Stimulated activated CD4-positive, alpha-beta T cell treated with anti-CD3 and anti-CD28 coated beads, Interleukin-12 subunit alpha, Interleukin-12 subunit beta, amount 100 ng/mL, for 24 hours (primary cell): ENCODE data around the gene MPPED1.

Experiments
- DNase-seq, 2 experiments: peaks; one replicate each; pipeline ENCODE4 v3.0.0-alpha.2; 2020; ENCODE audit warnings: low read depth in 2 of 2

The MPPED1 gene

DNA sequence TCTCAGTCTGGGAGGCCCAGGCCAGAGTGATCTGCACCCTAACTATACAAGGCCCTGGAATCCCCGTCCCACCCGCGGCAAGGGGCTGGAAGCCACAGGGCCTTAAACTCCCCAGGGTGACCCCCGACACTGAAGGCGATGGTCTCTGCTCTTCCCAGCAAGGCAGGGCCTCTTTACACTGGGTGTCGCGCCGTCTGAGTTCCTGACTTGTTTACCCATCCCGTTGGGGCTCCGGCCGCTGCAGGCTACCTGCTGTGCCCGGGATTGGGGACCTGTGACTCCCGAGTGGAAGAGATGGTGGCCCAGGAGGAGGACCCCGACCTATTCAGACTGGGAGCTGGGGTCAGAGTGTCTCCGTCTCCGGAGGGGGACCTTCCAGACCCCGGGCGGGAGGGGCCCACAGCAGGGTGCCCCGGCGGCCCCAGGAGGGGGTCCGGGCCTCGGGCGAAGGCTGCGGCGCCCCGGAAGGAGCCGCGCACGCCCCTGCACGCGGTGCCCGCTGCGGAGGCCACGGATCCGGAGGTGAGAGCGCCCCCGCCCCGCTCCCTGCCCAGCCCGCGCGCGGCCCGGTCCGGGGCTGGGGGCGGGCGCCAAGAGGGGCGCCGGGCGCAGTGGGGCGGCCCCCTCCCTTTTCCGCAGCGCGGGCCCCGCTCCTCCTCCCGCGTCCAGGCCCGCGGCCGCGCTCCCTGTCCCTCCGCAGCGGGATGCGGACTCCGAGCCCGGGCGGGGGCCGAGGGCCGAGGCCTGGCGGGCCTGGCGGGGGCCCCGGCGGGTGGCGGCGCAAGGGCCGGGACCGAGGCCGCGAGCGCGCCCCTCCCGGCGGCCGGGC is 560 bp upstream of the MPPED1 start:
- DNase-seq = no peak

DNA sequence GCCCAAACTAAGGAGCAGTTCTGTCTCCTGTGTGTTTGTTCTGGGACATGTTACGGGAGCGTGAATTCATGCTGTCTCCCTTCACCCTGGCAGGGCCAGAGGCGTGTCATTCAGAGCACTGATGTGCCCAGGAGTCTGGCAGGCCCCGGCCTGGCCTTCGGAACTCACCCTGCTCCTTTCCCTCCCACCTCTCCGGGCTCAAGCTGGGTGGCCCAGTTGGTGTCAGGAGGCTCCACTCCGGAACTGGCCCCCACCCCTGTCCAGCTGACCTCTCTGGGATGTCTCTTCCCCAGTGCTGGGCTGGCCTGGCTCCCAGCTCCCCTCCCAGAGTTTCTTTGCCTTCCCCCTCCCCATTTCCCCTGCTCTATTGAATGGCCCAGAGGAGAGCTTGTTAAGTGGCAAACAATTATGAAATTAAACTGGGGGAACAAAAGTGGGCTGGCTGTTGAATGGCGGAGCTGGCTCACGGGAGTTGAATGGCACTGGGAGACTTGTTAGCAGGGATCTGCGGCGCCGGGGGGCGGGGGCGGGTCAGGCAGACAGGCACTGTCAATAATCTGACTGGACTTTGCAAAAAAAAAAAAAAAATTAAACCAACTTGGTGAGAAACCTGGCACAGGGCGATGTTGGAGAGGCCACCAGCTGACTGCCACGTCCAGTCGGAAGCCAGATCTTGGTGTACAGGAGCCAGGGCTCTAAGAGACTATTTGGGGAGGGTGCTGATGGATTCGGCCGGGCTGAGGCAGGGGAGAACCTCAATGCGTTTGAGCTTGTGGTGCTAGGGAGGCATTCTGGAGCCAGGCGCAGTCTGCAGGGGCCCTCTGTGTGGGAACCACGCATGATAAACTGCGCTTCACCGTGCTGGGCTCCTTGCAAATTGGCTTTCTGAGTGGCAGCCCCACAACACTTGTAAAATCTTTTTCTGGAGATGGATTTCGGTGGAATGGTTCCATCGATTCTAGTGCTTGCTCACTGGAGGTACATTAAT is 1.3 kb downstream of the MPPED1 start:
- no peak for DNase-seq

DNA sequence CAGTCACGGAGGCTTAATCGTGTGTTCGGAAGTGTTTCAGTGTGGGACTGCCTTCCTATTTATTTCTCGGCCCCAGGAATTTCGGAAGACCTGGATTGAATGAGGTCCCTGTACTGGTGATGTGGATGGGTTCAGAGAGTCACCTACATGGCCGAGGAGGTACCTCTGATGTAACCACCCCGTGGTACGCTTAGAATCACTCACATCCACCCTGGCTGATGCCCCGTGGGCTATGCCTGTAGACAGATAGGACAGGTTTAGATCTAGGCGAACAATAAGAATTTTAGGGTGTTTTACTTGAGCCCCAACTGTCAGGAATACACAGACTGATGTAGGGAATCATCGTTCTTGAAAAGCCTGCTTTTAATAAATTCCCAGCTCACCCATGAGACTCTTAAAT is 2.0 kb downstream of the MPPED1 start:
- no peak for DNase-seq

DNA sequence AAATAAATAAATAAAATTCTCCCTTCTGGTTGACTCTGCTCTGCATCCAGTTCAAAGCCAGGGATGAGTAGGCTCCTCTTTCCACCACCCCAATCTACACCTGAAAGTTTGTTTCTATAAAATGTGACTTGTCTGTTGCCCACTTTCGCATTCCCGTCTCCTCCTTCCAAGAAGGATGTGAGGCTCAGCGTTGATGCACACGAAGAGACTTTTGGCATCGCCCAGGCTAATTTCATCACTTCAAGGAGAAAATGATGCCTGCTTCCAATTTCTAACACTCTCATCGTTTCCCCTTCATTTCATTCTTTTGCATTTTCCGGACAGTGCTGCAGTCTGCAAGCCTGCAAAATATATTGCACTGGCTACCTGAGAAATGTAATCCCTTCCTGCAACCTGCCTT is 3.9 kb downstream of the MPPED1 start:
- DNase-seq = no peak

DNA sequence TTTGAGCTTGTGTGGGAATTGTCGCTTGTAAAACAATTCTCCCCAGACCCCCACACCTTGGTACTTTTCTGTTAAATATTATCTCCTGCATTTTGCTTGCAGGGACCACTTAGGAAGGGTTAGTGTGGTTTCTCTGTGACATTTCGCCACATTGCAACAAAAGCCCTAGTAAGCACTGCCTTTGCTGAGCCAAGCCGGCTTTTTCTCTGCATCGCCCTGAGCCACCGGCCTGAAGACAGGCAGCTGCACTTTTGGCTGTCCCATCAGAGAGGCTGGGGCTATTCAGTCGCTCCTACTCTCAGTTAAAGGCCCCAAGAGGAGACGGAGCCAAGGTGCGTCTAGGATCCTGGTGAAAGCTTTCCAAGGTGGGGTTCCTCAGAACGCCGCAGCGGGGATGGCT is 5.7 kb downstream of the MPPED1 start:
- no peak for DNase-seq

DNA sequence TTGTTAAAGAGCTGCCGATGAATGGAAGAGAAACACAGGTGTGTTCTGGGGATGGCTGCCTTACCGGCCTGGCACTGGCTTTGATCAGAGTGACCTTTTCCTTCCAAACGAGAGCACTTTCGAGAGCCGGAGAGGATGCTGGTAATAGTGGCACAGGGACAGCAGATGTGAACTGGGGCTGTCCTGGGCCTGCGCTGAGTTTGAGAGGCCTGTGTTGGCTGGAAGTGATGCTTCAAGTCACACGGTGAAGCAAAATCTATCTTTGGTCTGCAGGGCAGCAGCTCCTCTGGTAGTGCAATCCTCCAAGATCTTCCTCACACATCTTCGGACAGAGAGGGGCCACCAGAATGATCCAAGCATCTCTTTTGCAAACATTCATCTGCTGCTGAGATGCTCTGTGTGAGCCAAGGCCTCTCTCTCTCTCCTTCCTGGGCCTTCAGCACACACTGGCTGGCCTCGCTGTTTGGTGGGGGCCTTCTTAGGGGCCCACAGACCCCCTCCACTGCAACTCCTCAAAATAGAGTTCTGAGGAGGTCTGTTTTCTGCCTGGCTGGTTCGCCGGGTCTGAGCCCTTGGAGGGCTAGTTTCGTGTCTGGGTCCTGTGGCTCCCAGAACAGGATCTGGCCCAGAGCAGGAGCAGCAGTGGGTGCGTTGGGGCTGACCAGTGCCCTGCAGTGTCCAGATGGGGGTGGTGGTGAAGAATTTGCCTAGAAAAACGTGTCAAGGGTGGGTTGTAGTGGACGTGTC is 6.4 kb downstream of the MPPED1 start:
- DNase-seq = no peak

DNA sequence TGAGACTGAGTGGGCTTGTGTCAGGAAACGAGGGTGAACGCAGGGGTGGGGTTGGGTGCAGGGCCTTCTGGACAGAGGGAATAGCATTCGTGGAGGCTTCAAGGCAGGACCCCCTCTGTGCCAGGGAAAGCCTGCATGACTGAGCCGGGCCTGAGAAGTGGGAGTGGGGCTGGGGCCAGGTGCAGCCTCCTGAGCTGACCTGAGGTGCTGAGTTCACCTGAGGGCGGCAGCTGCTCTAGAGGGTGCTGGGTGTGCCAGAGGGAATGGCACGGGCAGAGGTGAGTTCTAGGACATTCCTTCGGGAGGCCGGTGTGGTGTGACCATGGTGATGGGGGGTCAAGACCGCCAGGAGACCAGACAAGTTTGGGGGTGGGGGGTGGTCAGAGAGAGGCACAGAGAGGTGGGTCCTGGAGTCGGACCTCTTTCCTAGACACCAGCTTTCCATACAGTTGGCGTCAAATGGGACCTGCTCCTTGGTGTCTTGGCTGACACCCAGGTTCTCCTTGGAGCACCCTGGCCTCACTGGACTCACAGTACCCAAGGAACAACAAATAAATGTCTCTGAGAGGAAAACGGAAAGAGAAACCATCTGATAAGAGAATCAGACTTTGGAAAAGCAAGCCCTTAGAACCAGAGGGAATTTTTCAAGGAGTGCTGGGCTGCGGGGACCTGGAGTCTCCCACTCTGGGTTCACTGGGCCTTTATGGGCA is 7.7 kb downstream of the MPPED1 start:
- no peak for DNase-seq

DNA sequence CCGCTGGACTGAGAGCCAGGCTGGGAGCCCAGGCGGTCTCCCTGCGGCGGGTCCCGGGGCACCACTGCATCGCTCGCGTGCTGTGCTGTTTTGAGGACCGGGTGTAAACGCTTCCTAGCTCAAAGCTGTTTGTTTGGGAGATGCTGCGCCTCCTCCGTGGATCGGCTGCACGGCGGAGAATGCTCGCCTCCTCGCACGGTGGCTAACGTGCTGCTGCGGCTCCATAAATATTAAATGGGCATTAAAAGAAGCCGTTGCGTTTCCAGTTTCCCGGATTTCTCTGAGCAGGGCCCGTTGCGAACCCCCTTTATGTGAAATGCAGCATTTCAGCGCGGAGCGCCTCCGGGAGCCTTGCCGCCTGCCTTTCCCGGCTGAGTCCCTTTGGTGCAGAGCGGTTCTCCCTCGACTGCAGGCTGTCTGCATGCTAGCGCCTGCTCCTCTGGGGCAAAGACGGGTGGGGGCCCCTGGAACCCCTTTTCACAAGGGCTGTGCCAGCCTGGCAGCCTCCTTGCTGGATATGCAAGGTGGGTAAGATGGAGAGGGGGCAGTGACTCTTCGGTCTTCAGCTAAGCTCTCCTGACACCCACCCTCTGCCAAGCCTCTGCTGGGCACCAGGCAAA is 9.3 kb downstream of the MPPED1 start:
- no peak for DNase-seq

DNA sequence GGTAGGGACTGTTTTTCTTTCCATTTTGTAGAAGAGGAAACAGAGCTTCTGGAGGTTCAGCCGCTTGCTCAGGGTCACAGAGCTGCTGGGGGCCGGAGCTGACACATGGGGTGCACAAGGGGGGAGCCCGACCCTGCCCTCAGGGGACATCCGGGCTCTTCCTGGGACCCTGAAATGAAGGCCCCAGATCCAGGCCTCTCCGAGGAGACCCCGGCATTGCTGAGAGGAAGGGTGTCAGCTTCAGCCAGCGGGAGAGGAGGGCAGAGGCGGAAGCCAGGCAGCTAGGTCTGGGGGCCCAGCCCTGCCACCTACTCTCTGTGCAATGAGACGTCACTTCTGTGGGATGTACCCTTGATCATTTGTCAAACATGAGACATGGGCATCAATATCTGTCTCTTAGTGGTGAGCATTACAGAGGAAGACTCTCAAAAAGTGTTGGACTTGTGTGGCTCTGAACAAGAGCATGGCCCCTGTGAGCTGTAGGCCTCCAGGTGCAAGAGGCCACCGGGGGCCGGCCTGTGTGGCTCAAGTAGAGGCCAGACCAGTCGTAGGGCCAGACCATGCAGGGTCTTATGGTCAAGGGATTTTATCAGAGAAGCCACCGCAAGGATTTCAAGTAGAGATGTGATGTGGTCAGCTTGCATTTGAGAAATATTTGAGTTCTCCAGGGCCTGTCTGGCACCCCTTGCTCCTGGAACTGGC is 10.3 kb downstream of the MPPED1 start:
- no peak for DNase-seq

DNA sequence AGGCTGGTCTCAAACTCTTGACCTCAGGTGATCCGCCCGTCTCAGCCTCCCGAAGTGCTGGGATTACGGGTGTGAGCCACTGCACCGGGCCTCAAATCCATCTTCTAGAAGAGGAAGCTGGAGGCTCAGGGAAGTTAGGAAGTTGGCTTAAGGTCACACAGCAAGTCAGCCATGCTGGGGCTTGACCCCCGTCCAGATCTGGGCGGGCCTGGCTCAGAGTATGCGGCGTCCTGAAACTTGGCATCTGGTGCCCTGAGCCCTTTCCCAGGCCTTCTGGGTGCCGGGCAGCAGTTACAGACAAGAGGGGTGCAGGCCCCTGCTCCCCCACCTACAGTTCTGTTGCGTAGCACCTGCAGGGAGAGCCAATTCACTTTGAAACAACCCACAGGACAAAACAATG is 11.2 kb downstream of the MPPED1 start:
- DNase-seq = no peak

DNA sequence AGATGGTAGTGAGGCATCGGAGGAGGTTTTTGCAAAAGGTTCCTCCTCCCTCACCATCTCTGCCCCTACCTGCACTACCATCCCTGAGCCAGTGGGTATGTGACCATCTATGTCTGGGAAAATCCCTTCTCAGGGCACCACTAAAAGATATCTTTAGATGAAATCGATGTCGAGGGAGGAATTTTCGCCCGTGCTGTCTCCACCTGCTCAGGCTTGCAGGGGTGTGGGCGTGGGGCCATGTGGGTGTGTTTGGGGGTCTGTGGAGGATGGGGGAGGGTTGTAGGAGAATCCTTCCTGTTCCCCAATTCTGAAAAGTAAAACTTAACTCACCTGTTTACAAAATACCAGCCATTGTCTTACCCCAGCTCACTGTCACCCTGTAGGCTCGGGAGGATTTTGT is 12.4 kb downstream of the MPPED1 start:
- no peak for DNase-seq

DNA sequence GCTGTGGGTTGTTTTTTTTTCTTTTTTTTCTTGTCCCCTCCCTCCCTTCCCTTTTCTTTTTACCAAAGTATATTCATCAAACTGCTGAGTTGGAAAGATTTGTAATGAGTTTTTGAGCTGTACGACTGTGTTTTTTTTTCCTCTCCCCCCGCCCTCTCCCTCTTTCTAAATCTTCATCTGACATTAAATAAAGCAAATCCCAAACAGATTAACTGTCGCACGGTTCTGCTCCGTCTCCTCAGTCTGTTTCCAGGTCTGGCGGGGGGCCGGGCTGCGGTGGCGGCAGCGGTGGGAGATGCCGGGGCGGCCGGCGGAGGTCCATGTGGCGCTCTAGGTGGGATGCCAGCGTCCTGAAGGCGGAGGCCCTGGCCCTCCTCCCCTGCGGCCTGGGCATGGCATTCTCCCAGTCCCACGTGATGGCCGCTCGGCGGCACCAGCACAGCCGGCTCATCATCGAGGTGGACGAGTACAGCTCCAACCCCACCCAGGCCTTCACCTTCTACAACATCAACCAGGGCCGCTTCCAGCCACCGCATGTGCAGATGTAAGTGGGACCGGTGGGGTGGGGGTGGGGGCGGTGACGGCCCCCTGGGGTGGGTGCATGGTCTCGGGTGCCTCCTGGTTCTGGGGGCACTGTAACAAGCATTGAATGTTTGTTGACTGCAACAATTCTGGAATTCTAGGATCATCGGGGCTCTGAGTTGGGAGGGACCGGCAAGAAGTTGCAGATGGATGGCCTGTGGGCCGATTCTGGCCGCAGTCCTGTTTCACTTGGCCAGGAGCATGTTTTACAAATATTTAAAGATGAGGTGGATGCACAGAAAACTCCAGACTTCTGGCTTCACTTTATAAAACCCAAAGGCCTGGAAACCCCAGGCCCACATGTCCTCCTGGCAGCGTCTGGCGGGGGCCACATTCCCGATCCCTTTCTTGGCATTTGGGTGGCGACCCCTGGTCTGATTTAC is 13.1 kb downstream of the MPPED1 start:
- no peak for DNase-seq

DNA sequence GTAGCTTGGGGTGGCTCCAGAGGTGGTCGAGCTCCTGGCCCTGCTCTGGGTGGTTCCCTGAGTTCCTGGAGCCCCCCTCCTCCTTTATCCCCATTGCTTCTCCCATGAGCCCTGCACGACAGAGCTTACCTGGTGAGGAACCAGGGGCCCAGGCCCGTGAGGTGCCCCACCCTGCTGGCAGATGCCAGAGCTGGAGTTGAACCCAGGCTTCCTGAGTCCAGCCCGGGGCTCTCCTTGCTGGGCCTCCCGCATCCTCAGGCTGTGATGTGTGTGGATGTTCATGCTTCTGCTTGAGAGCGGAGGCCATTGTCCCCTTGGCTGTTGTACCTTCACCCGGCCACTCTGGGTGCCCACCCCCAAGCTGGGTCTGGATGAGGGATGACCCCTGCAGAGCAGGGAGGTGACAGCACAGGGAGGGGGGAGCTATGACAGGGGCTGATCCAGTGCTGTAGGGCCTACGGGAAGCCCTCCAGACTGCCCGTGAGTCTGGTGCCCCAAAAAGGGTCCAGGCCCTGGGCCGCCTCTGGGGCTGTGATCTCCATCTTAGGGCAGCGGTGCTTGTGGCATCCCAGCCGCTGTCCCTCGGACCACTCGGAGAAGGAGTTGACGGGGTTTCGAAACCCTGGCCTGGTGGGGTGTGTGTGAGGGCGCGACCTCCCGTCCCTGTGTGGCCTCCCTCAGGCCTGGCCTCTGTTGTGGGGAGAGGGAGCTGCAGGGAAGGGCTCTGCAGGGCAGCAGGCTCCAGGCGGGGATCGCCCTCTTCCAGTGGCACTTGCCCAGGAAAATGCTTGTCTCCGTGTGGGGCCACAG is 14.4 kb downstream of the MPPED1 start:
- no peak for DNase-seq

DNA sequence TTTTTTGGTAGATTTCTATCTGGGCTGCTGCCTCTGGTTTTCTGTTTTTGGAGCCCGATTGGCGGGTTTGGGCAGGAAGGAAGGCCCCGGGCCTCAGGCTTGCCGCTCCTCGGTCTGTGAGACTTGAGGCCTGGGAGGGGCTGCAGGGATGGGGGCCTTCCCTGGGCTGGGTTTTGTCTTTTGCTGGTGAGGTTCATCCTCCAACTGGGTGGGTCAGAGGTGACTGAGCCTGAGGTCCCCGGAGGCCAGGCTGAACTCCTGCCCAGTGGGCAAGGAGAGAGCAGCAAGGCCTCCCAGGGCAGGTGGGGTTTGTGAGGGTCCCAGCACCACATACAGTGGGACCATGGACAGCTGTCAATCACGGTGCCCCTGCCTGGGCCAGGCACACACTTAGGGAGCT is 15.0 kb downstream of the MPPED1 start:
- no peak for DNase-seq

DNA sequence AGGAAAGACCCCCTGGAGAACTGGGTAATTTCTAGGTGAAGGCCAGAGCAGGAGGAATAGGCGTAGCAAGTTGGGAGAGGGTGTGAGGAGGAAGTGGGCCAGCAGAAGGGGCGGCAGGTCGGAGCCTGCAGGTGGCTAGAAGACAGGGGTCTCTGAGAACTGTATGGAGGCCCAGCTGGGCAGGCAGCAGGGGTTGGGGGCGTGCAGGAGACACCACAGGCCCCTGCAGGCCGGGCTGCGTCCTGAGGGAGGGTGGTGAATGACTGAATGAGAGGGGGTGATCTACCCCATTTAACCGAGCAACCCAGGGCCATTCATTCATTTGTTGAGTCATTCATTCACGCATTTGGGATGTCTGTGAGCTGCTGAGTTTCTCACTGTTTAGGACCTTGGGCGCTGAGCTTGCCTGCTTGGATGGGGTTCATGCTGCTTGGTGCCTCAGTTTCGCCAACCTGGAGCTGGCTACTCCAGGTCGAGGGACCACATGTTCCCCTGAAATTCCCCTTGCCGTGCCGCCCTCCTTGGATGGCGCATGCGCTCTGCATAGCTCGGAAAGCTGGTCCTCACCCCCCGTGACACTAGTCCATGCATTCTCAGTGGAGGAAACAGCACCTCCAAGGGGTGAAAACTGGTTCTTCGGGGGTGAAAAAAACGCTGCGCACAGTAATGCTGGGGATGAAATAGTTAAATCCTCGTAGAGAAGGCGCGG is 15.6 kb downstream of the MPPED1 start:
- DNase-seq = no peak

DNA sequence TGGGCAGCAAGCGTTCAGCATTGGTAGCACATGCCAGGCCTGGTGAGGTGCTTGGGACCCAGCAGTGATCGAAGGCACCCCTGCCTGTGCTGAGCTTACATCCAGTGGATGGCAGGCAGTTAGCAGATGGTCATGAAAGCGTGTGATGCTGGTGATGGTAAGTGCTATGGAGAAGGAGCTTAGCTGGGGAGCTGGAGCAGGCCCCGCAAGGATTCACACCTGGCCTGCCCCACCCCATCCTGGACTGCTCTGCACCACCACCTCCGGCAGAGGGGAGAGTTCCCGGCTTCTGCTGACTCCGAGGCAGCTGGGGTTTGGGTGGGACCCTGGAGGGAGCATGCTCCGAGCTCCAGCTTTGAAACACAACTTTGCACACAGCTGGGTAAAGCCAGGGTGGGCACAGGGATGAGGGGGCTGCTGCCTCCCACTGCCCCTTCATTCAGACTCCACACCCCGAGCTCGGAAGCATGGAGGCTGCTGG is 16.2 kb downstream of the MPPED1 start:
- DNase-seq = no peak

DNA sequence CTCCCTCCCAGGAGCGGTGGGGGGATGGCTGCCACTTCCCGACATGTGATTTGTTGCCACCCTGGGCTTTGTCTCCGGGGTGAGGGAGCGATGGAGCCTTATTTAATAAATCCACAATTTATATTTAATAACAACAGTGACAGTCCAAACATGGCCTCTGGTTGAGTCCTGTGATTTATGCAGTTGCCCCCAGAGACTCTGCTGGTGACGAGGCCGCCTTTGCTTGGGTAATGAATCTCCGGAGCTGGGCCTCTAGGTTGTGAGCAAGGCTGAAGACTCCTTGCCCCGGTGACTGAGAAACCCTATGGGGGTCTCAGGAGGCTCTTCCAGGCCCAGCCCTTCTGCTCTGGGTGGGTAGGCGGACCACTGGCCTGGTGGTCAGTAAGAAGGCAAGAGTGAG is 16.7 kb downstream of the MPPED1 start:
- no peak for DNase-seq

DNA sequence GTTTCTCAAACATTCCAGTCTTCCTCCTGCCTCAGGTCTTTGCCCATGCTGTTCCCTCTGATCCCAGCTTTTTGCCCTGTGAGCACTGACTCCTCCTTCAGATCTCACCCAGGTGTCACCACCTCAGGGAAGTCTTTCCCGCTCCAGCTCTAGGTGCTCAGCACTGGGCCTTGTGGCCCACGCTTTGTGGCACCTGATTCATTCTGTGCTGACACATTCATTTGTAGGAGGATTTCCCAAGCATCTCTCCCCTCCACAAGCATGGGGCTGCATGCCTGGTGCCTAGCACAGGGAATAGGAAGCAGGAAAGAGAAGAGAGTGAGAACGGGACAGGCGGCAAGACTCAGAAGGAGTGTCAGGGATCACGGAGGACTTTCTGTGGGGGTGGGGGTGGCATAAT is 17.6 kb downstream of the MPPED1 start:
- no peak for DNase-seq
